Right lobe of liver (tissue), 6 donors: ENCODE results near the gene BEST4. TPM values are rescaled to one million over a fixed set of nuclear protein-coding genes. Genes with fewer than 3 reads are reported as not detected.
"Not testable (repeated sequence)": the region's sequence is repeated elsewhere in the genome, so short reads cannot be mapped to it uniquely, and the experiment has no call there.

Experiments used
- ATAC-seq, 4 donors: fragments of 200-7000 bp; cut with Tn5 transposase; one replicate each; pipeline ENCODE4 v1.9.1; 2020; ENCODE audit warnings: mild to moderate bottlenecking in 4 of 4, moderate library complexity in 4 of 4
- DNase-seq, 3 donors: peaks; one replicate each; pipeline ENCODE4 v3.0.0-alpha.2; 2020
- H3K27ac ChIP-seq, 3 donors: fragments of 200-600 bp; one replicate each; pipeline ENCODE4 v1.8.0; 2022
- H3K27me3 ChIP-seq, 2 donors: fragments of 200-600 bp; one replicate each; pipeline ENCODE4 v1.8.0; 2022
- H3K36me3 ChIP-seq, 4 donors: fragments of 200-600 bp; sonication (generic) in 1 of 4; one replicate each; pipeline versions ENCODE4 v1.5.1 to v1.8.0; 2017 to 2022; ENCODE audit warnings: control low read depth in 1 of 4
- H3K4me1 ChIP-seq, 4 donors: fragments of 200-600 bp; sonication (generic) in 1 of 4; one replicate each; pipeline versions ENCODE4 v1.5.1 to v1.8.0; 2017 to 2022; ENCODE audit warnings: control low read depth in 1 of 4
- H3K4me3 ChIP-seq, 3 donors: fragments of 200-600 bp; one replicate each; pipeline ENCODE4 v1.8.0; 2022
- H3K9me3 ChIP-seq, 4 donors: fragments of 200-600 bp; sonication (generic) in 1 of 4; one replicate each; pipeline versions ENCODE4 v1.5.1 to v1.8.0; 2017 to 2022; ENCODE audit warnings: control low read depth in 1 of 4
- CTCF ChIP-seq, 4 donors: fragments of 200-600 bp in 3 of 4; fragments of 450-650 bp in 1 of 4; IDR thresholded peaks; one replicate each; pipeline versions ENCODE4 v1.5.1 to v1.8.0; 2016 to 2022; ENCODE audit warnings: antibody characterized with exemption in 4 of 4, mild to moderate bottlenecking in 2 of 4
- POLR2A ChIP-seq: fragments of 450-650 bp; IDR thresholded peaks from one replicate; pipeline ENCODE4 v1.6.1; 2017; ENCODE audit warnings: antibody characterized with exemption, mild to moderate bottlenecking
- WGBS: methylation state at CpG from one replicate; pipeline ENCODE4 v1.1.6; 2018; ENCODE audit warnings: low coverage, low lambda C conversion rate; ENCODE audit not compliant: insufficient coverage; ENCODE audit errors: missing lambda C conversion rate; 5-methylcytosine and 5-hydroxymethylcytosine counted together
- intact Hi-C, 2 donors: fragments of 100-400 bp; cut with DNase I; formaldehyde crosslinking; loops; one replicate each; pipeline versions ENCODE4 v1.11.2 to v1.14.1; 2022
- total RNA-seq, 6 experiments: library from RNA; depleted of rRNA in 2 of 6; stranded (reverse); fragments of >200 nt in 2 of 6; fragmentation: NEBNext Ultra II Directional in 3 of 6; extraction: Animal tissue kit (Norgen Biotek cat#: 25700) in 3 of 6; gene quantifications; one replicate each; pipeline versions ENCODE4 v1.1.0 to v1.2.4, GENCODE V29; 2016 to 2023
- donor health status: DM: no; HTN: yes; CAD: no.
- donor health status: DM: no; HTN: no; CAD: no.
- donor health status: DM: no; HTN: no; CAD: no.
- donor health status: DM: no; HTN: yes; CAD: no.
- donor health status: DM: no; HTN: yes; CAD: no.

BEST4 gene
- total RNA-seq, 6 experiments from 2014 or later, result 0.13 to 0.32 TPM; not detected in 4

- intact Hi-C loops, result loop anchor here in 1 of 2 donors (5.0 kb wide), 1 partner anchor 36 kb away; no protein-coding TSS in a partner anchor
- H3K27me3 ChIP-seq, result no peaks in the 10 kb centered on the region
- no peak for ATAC-seq
- WGBS, result 84% methylated on average over 7 of the region's 21 CpGs
- H3K27ac ChIP-seq, result no peak overlapping the region
- no peaks in the 10 kb centered on the region for H3K36me3 ChIP-seq
- H3K4me1 ChIP-seq, result no peaks in the 10 kb centered on the region
- no peak for TF ChIP-seq POLR2A
- no peaks in the 10 kb centered on the region for H3K9me3 ChIP-seq
- DNase-seq, result peak in 1 of 3 donors; percentile 54
- H3K4me3 ChIP-seq, result no peak overlapping the region
Observed at GRCh38 chr1:44828003-44828651, 40.2 kb upstream of the BEST4 start.

- DNase-seq (peak in 1 of 3 donors; percentile 50), ATAC-seq (no peak)
- H3K36me3 ChIP-seq, result no peaks in the 10 kb centered on the region
- 0% methylated on average over 1 of the region's 28 CpGs for WGBS
- H3K27ac ChIP-seq, result no peak overlapping the region
- intact Hi-C loops, result loop anchor here in 1 of 2 donors (5.0 kb wide), 1 partner anchor 35 kb away; no protein-coding TSS in a partner anchor
- H3K9me3 ChIP-seq, result no peaks in the 10 kb centered on the region
- no peak overlapping the region for H3K4me3 ChIP-seq
- no peaks in the 10 kb centered on the region for H3K4me1 ChIP-seq
- no peaks in the 10 kb centered on the region for H3K27me3 ChIP-seq
- no peak for TF ChIP-seq POLR2A
Observed at GRCh38 chr1:44827197-44828002, 39.4 kb upstream of the BEST4 start.

GRCh38 chr1:44826375-44827196, 38.6 kb upstream of the BEST4 start:
- H3K4me1 ChIP-seq, result no peaks in the 10 kb centered on the region
- peak; percentile 63 to 84 (median 74) for ATAC-seq
- no peak overlapping the region for H3K4me3 ChIP-seq
- WGBS, result 49% methylated on average over 7 of the region's 24 CpGs
- no peaks in the 10 kb centered on the region for H3K36me3 ChIP-seq
- H3K27me3 ChIP-seq, result no peaks in the 10 kb centered on the region
- peak in 2 of 3 donors; percentile 68 to 77 for DNase-seq
- intact Hi-C loops, result loop anchor here in 1 of 2 donors (5.0 kb wide), 1 partner anchor 34 kb away; no protein-coding TSS in a partner anchor
- peak overlapping the region in 1 of 3 donors; percentile 28 for H3K27ac ChIP-seq
- H3K9me3 ChIP-seq, result no peaks in the 10 kb centered on the region
- TF ChIP-seq POLR2A, result no peak
- TF ChIP-seq CTCF (IDR thresholded peaks at IDR 0.05), result no peak

- DNase-seq, result peak in 1 of 3 donors; percentile 15
- ATAC-seq, intact Hi-C loops, H3K27me3 ChIP-seq, H3K36me3 ChIP-seq, H3K4me1 ChIP-seq, H3K4me3 ChIP-seq, H3K9me3 ChIP-seq, H3K27ac ChIP-seq: not testable (repeated sequence)
- 82% methylated on average over 5 of the region's 6 CpGs for WGBS
Observed at GRCh38 chr1:44824392-44824791, 36.4 kb upstream of the BEST4 start.

- H3K27me3 ChIP-seq, result no peaks in the 10 kb centered on the region
- no peaks in the 10 kb centered on the region for H3K9me3 ChIP-seq
- no peak overlapping the region for H3K4me3 ChIP-seq
- WGBS, result 83% methylated on average over 1 of the region's 15 CpGs
- H3K36me3 ChIP-seq, result no peaks in the 10 kb centered on the region
- DNase-seq (peak in 1 of 3 donors; percentile 44), ATAC-seq (no peak)
- no peak for TF ChIP-seq CTCF (IDR thresholded peaks at IDR 0.05)
- TF ChIP-seq POLR2A, result no peak
- peaks cover 0 to 8% (median 0%) of the 10 kb centered on the region in 4 donors for H3K4me1 ChIP-seq
- no peak overlapping the region for H3K27ac ChIP-seq
- intact Hi-C loops, result no loop called here
Observed at GRCh38 chr1:44822981-44823451, 35.0 kb upstream of the BEST4 start.
